Sigmoid colon (tissue), 7 donors: ENCODE data around the gene CEBPB. TPM values are rescaled to one million over a fixed set of nuclear protein-coding genes. Genes with fewer than 3 reads are reported as not detected.

Experiments used
- DNase-seq: peaks from one replicate; pipeline ENCODE4 v3.0.0-alpha.2; 2019
- H3K27ac ChIP-seq, 4 donors: fragments of 200-600 bp; sonication (generic); one replicate each; pipeline ENCODE4 v1.5.1; 2016 to 2019; ENCODE audit warnings: mild to moderate bottlenecking in 1 of 4
- H3K27me3 ChIP-seq, 3 donors: fragments of 200-600 bp; sonication (generic); one replicate each; pipeline ENCODE4 v1.5.1; 2019; ENCODE audit warnings: mild to moderate bottlenecking in 1 of 3
- H3K36me3 ChIP-seq, 4 donors: fragments of 200-600 bp; sonication (generic); one replicate each; pipeline ENCODE4 v1.5.1; 2016 to 2019
- H3K4me1 ChIP-seq, 4 donors: fragments of 200-600 bp; sonication (generic); one replicate each; pipeline ENCODE4 v1.5.1; 2017 to 2019
- H3K4me3 ChIP-seq, 4 donors: fragments of 200-600 bp; sonication (generic); one replicate each; pipeline ENCODE4 v1.5.1; 2017 to 2019; ENCODE audit warnings: mild to moderate bottlenecking in 2 of 4, moderate library complexity in 1 of 4
- H3K9me3 ChIP-seq, 4 donors: fragments of 200-600 bp in 3 of 4; sonication (generic) in 3 of 4; one replicate each; pipeline versions ENCODE4 v1.5.1 to v1.6.1; 2013 to 2019
- CTCF ChIP-seq, 4 experiments: fragments of 450-650 bp in 3 of 4; fragments of 200-600 bp in 1 of 4; IDR thresholded peaks; one replicate each; pipeline ENCODE4 v1.5.1; 2016 to 2019; ENCODE audit warnings: antibody characterized with exemption in 4 of 4, mild to moderate bottlenecking in 3 of 4, moderate library complexity in 2 of 4
- EP300 ChIP-seq, 4 donors: sonication (generic); formaldehyde crosslinking; IDR thresholded peaks; one replicate each; pipeline ENCODE4 v1.6.1; 2017; ENCODE audit warnings: antibody characterized with exemption in 4 of 4
- POLR2A ChIP-seq, 2 donors: fragments of 450-650 bp; IDR thresholded peaks; one replicate each; pipeline ENCODE4 v1.6.1; 2016; ENCODE audit warnings: antibody characterized with exemption in 2 of 2, mild to moderate bottlenecking in 2 of 2, moderate library complexity in 2 of 2
- POLR2AphosphoS5 ChIP-seq, 4 donors: sonication (generic); formaldehyde crosslinking; IDR thresholded peaks; one replicate each; pipeline ENCODE4 v1.6.1; 2017; ENCODE audit warnings: antibody characterized with exemption in 4 of 4
- WGBS, 2 donors: extraction: QIAGEN DNeasy Blood & Tissue Kit; methylation state at CpG; one replicate each; pipeline ENCODE4 v1.1.7; 2013; 5-methylcytosine and 5-hydroxymethylcytosine counted together
- intact Hi-C: fragments of 100-400 bp; cut with DNase I; formaldehyde crosslinking; loops from one replicate; pipeline ENCODE4 v1.15.1; 2023
- polyA plus RNA-seq, 3 donors: library from polyadenylated mRNA; stranded (reverse); fragments of 200-250 nt; gene quantifications; one replicate each; pipeline ENCODE4 v1.2.3, GENCODE V29; 2013
- total RNA-seq, 4 donors: library from RNA; depleted of rRNA; stranded (reverse); fragments of >200 nt; gene quantifications; one replicate each; pipeline ENCODE4 v1.1.0, GENCODE V29; 2016
- donor health status: healthy with polysubstance abuse.
- donor health status: Bipolar disorder and iron deficiency.
- donor health status: healthy.

The CEBPB gene
- total and polyA plus RNA-seq, 7 donors = 6.9 to 173 (median 53.2) TPM

GRCh38 chr20:50194831-50195523 is 4.3 kb downstream of the CEBPB start:
- Histone ChIP-seq H3K36me3 (peaks cover 0 to 18% (median 6%) of the 10 kb centered on the region in 4 donors), H3K9me3 (peaks cover 0 to 4% (median 0%) of the 10 kb centered on the region in 4 donors), H3K27me3 (no peaks in the 10 kb centered on the region), H3K4me3 (peak overlapping the region in 3 of 4 donors; percentile 79 to 89 (median 84)), H3K4me1 (peaks cover 0 to 30% (median 19%) of the 10 kb centered on the region in 4 donors), H3K27ac (peak overlapping the region; percentile 93 to 100 (median 98))
- DNase-seq = peak; percentile 80
- TF ChIP-seq POLR2AphosphoS5 (IDR thresholded peaks at IDR 0.05) (peak in 3 of 4 donors; percentile 9 to 45 (median 23)), EP300 (IDR thresholded peaks at IDR 0.05) (no peak), POLR2A (IDR thresholded peaks at IDR 0.05) (peak in 1 of 2 donors; percentile 2)
- 78 to 84% methylated on average over 8 of the region's 8 CpGs for WGBS, 2 donors
- intact Hi-C loops = loop anchor here (5.0 kb wide), 1 partner anchor 127 kb away; no protein-coding TSS in a partner anchor

GRCh38 chr20:50195524-50196120 is 5.0 kb downstream of the CEBPB start:
- intact Hi-C loops = no loop called here
- no peak for TF ChIP-seq EP300 (IDR thresholded peaks at IDR 0.05)
- no peak for TF ChIP-seq CTCF (IDR thresholded peaks at IDR 0.05)
- TF ChIP-seq POLR2AphosphoS5 (IDR thresholded peaks at IDR 0.05) = no peak
- TF ChIP-seq POLR2A (IDR thresholded peaks at IDR 0.05) = no peak
- H3K4me1 ChIP-seq = peaks cover 0 to 27% (median 18%) of the 10 kb centered on the region in 4 donors
- peaks cover 0 to 18% (median 6%) of the 10 kb centered on the region in 4 donors for H3K36me3 ChIP-seq
- WGBS, 2 donors = 86 to 92% methylated on average over 13 of the region's 13 CpGs
- peak overlapping the region in 1 of 4 donors; percentile 84 for H3K4me3 ChIP-seq
- H3K9me3 ChIP-seq = peaks cover 0 to 4% (median 0%) of the 10 kb centered on the region in 4 donors
- H3K27ac ChIP-seq = peak overlapping the region; percentile 93 to 100 (median 98)
- DNase-seq = peak; percentile 72
- H3K27me3 ChIP-seq = no peaks in the 10 kb centered on the region

GRCh38 chr20:50196248-50196647 is 5.6 kb downstream of the CEBPB start:
- no peaks in the 10 kb centered on the region for H3K27me3 ChIP-seq
- H3K9me3 ChIP-seq = peaks cover 0 to 4% (median 0%) of the 10 kb centered on the region in 4 donors
- peak overlapping the region in 1 of 4 donors; percentile 97 for H3K27ac ChIP-seq
- peak; percentile 72 for DNase-seq
- H3K4me1 ChIP-seq = peaks cover 0 to 27% (median 18%) of the 10 kb centered on the region in 4 donors
- intact Hi-C loops = no loop called here
- WGBS, 2 donors = 91 to 93% methylated on average over 4 of the region's 4 CpGs
- H3K36me3 ChIP-seq = peaks cover 0 to 18% (median 6%) of the 10 kb centered on the region in 4 donors
- no peak overlapping the region for H3K4me3 ChIP-seq
- TF ChIP-seq POLR2AphosphoS5 (IDR thresholded peaks at IDR 0.05) (no peak), EP300 (IDR thresholded peaks at IDR 0.05) (no peak), POLR2A (IDR thresholded peaks at IDR 0.05) (no peak), CTCF (IDR thresholded peaks at IDR 0.05) (no peak)

GRCh38 chr20:50196896-50197295 is 6.3 kb downstream of the CEBPB start:
- no peaks in the 10 kb centered on the region for H3K27me3 ChIP-seq
- peaks cover 0 to 18% (median 6%) of the 10 kb centered on the region in 4 donors for H3K36me3 ChIP-seq
- 95 to 96% methylated on average over 6 of the region's 6 CpGs for WGBS, 2 donors
- peak; percentile 71 for DNase-seq
- H3K9me3 ChIP-seq = peaks cover 0 to 4% (median 0%) of the 10 kb centered on the region in 4 donors
- peaks cover 0 to 27% (median 18%) of the 10 kb centered on the region in 4 donors for H3K4me1 ChIP-seq
- intact Hi-C loops = no loop called here
- TF ChIP-seq POLR2AphosphoS5 (IDR thresholded peaks at IDR 0.05) (no peak), CTCF (IDR thresholded peaks at IDR 0.05) (no peak), EP300 (IDR thresholded peaks at IDR 0.05) (no peak), POLR2A (IDR thresholded peaks at IDR 0.05) (no peak)
- peak overlapping the region in 1 of 4 donors; percentile 39 for H3K27ac ChIP-seq
- no peak overlapping the region for H3K4me3 ChIP-seq
